DOHH2 (cell line): ENCODE data around the gene HUWE1.

Source experiments
- H3F3A ChIP-seq: fragments of 200-600 bp; sonication (generic), shearing (Covaris generic); 2 replicates; pipeline ENCODE4 v1.6.0; 2016; ENCODE audit warnings: antibody characterized with exemption, mild to moderate bottlenecking; ENCODE audit not compliant: control insufficient read depth, insufficient read depth
- H3K27ac ChIP-seq: fragments of 200-600 bp; sonication (generic); 2 replicates; pipeline ENCODE4 v1.5.1; 2014; ENCODE audit warnings: low read depth, mild to moderate bottlenecking, low read length, moderate library complexity
- H3K27me3 ChIP-seq: fragments of 200-600 bp; sonication (generic); 2 replicates; pipeline ENCODE4 v1.6.1; 2014; ENCODE audit warnings: mild to moderate bottlenecking, low read length, mixed read lengths; ENCODE audit not compliant: control insufficient read depth
- H3K36me3 ChIP-seq: fragments of 200-600 bp; sonication (generic); 2 replicates; pipeline ENCODE4 v1.6.1; 2014; ENCODE audit warnings: mild to moderate bottlenecking, low read length, moderate library complexity, mixed read lengths; ENCODE audit not compliant: control insufficient read depth
- H3K4me1 ChIP-seq: fragments of 200-600 bp; sonication (generic); 2 replicates; pipeline ENCODE4 v1.6.1; 2014; ENCODE audit warnings: mild to moderate bottlenecking, low read length, mixed read lengths; ENCODE audit not compliant: control insufficient read depth
- H3K4me2 ChIP-seq: fragments of 200-600 bp; sonication (generic); 2 replicates; pipeline ENCODE4 v1.6.0; 2014; ENCODE audit warnings: mild to moderate bottlenecking, low read length, moderate library complexity
- H3K4me3 ChIP-seq: fragments of 200-600 bp; sonication (generic); 2 replicates; pipeline ENCODE4 v1.5.1; 2014; ENCODE audit warnings: mild to moderate bottlenecking, low read length, mixed read lengths
- H3K79me2 ChIP-seq: fragments of 200-600 bp; sonication (generic); 2 replicates; pipeline ENCODE4 v1.6.1; 2014; ENCODE audit warnings: mild to moderate bottlenecking, low read length, mixed read lengths; ENCODE audit not compliant: control insufficient read depth
- H3K9me2 ChIP-seq: fragments of 200-600 bp; sonication (generic); replicated peaks from 2 replicates; pipeline ENCODE4 v1.6.1; 2014; ENCODE audit warnings: mild to moderate bottlenecking, low read length, mixed read lengths; ENCODE audit not compliant: control insufficient read depth
- H3K9me3 ChIP-seq: fragments of 200-600 bp; sonication (generic); 2 replicates; pipeline ENCODE4 v1.6.1; 2014; ENCODE audit warnings: antibody characterized with exemption, low read length, mixed read lengths; ENCODE audit not compliant: control insufficient read depth, insufficient read depth
- H4K20me1 ChIP-seq: fragments of 200-600 bp; sonication (generic); 2 replicates; pipeline ENCODE4 v1.6.0; 2014; ENCODE audit warnings: low read depth, mild to moderate bottlenecking, antibody characterized with exemption, low read length, moderate library complexity; ENCODE audit not compliant: control insufficient read depth, insufficient read depth
- CTCF ChIP-seq: fragments of 200-600 bp; sonication (generic); IDR thresholded peaks from one replicate; pipeline ENCODE4 v1.5.1; 2014; ENCODE audit warnings: antibody characterized with exemption, mild to moderate bottlenecking, low read depth, low read length; ENCODE audit not compliant: poor library complexity, severe bottlenecking
- EZH2phosphoT487 ChIP-seq: fragments of 200-600 bp; sonication (generic); IDR thresholded peaks from 2 replicates; pipeline ENCODE4 v1.6.1; 2017; ENCODE audit warnings: borderline replicate concordance, mild to moderate bottlenecking, antibody characterized with exemption, low read length, moderate library complexity, mixed read lengths

Gene HUWE1

GRCh38 chrX:53639257-53639656 lies 47.3 kb downstream of the HUWE1 start:
- Histone ChIP-seq H3K27me3 (no peaks in the 10 kb centered on the region), H3K27ac (no peak overlapping the region), H4K20me1 (no peaks in the 10 kb centered on the region), H3K79me2 (peaks cover 37% of the 10 kb centered on the region), H3K36me3 (peaks cover 80% of the 10 kb centered on the region), H3K4me3 (no peak overlapping the region), H3K4me1 (no peaks in the 10 kb centered on the region), H3K4me2 (no peak overlapping the region), H3K9me2 (no peaks in the 10 kb centered on the region), H3K9me3 (no peaks in the 10 kb centered on the region), H3F3A (no peaks in the 10 kb centered on the region)
- TF ChIP-seq CTCF (no peak), EZH2phosphoT487 (no peak)

- H4K20me1 ChIP-seq, result no peaks in the 10 kb centered on the region
Measured at GRCh38 chrX:53637479-53637878, 49.0 kb downstream of the HUWE1 start.

GRCh38 chrX:53631156-53631555 lies 55.4 kb downstream of the HUWE1 start:
- Histone ChIP-seq H3K79me2 (peaks cover 4% of the 10 kb centered on the region), H3K36me3 (peaks cover 92% of the 10 kb centered on the region)
- no peak for TF ChIP-seq CTCF
- no peak for TF ChIP-seq EZH2phosphoT487

More at GRCh38 chrX:53637479-53637878, 49.0 kb downstream of the HUWE1 start:
- H3K27me3 ChIP-seq, result no peaks in the 10 kb centered on the region
- no peak overlapping the region for H3K4me2 ChIP-seq
- H3K4me1 ChIP-seq, result no peaks in the 10 kb centered on the region
- no peaks in the 10 kb centered on the region for H3F3A ChIP-seq
- peaks cover 82% of the 10 kb centered on the region for H3K36me3 ChIP-seq
- no peak for TF ChIP-seq CTCF
- TF ChIP-seq EZH2phosphoT487, result no peak
- no peaks in the 10 kb centered on the region for H3K9me3 ChIP-seq
- no peaks in the 10 kb centered on the region for H3K9me2 ChIP-seq
- H3K27ac ChIP-seq, result no peak overlapping the region
- H3K79me2 ChIP-seq, result peaks cover 37% of the 10 kb centered on the region
- H3K4me3 ChIP-seq, result no peak overlapping the region

More at GRCh38 chrX:53631156-53631555, 55.4 kb downstream of the HUWE1 start:
- no peaks in the 10 kb centered on the region for H3F3A ChIP-seq
- no peak overlapping the region for H3K4me2 ChIP-seq
- H3K27me3 ChIP-seq, result no peaks in the 10 kb centered on the region
- no peaks in the 10 kb centered on the region for H3K9me3 ChIP-seq
- H3K4me1 ChIP-seq, result no peaks in the 10 kb centered on the region
- no peaks in the 10 kb centered on the region for H3K9me2 ChIP-seq
- no peak overlapping the region for H3K4me3 ChIP-seq
- H3K27ac ChIP-seq, result no peak overlapping the region
- no peaks in the 10 kb centered on the region for H4K20me1 ChIP-seq
